LNCAP (cell line): ENCODE data around the gene KRT72.

ENCODE experiments used
- CTCF ChIP-seq: fragments of 450-650 bp; IDR thresholded peaks from 2 replicates; pipeline ENCODE4 v1.5.1; 2017; ENCODE audit warnings: mild to moderate bottlenecking

KRT72 gene

GRCh38 chr12:52629281-52630007 is 28.2 kb upstream of the KRT72 start:
- TF ChIP-seq CTCF: no peak

GRCh38 chr12:52628841-52629240 is 27.6 kb upstream of the KRT72 start:
- no peak for TF ChIP-seq CTCF

- no peak for TF ChIP-seq CTCF
Observed at GRCh38 chr12:52628111-52628507, 26.8 kb upstream of the KRT72 start.

- no peak for TF ChIP-seq CTCF
Observed at GRCh38 chr12:52627395-52628110, 26.3 kb upstream of the KRT72 start.

GRCh38 chr12:52622349-52622748 is 21.1 kb upstream of the KRT72 start:
- TF ChIP-seq CTCF: no peak

- no peak for TF ChIP-seq CTCF
Observed at GRCh38 chr12:52618866-52619265, 17.6 kb upstream of the KRT72 start.

GRCh38 chr12:52618216-52618615 is 17.0 kb upstream of the KRT72 start, which contains the start of gene KRT73:
Gene KRT73, minus strand, starts transcription at chr12:52618559. Its CDS starts 35 bp downstream, at chr12:52618524.
- no peak for TF ChIP-seq CTCF
